H9 (cell line): ENCODE results near the gene SERPINB10. TPM values are rescaled to one million over a fixed set of nuclear protein-coding genes. Genes with fewer than 3 reads are reported as not detected.

ENCODE experiments used
- DNase-seq: peaks from one replicate; pipeline ENCODE4 v3.0.0-alpha.2; 2017
- H2AFZ ChIP-seq: one replicate; pipeline ENCODE4 v1.6.1; 2013; ENCODE audit warnings: mild to moderate bottlenecking, low read length, control low read depth, moderate library complexity
- H2AK5ac ChIP-seq: 2 replicates; pipeline ENCODE4 v1.6.1; 2013; ENCODE audit warnings: low read length, control low read depth, mixed read lengths; ENCODE audit not compliant: insufficient read length
- H2BK120ac ChIP-seq: one replicate; pipeline ENCODE4 v1.6.1; 2013; ENCODE audit warnings: low read depth, mild to moderate bottlenecking, low read length, control low read depth, inconsistent platforms; ENCODE audit not compliant: poor library complexity, severe bottlenecking
- H2BK12ac ChIP-seq: 2 replicates; pipeline ENCODE4 v1.6.1; 2013; ENCODE audit warnings: low read length, control low read depth, mixed read lengths, low read depth; ENCODE audit not compliant: insufficient read length
- H2BK15ac ChIP-seq: 2 replicates; pipeline ENCODE4 v1.6.1; 2013; ENCODE audit warnings: low read depth, low read length, control low read depth
- H2BK20ac ChIP-seq: one replicate; pipeline ENCODE4 v1.6.1; 2013; ENCODE audit warnings: low read depth, mild to moderate bottlenecking, low read length, control low read depth, inconsistent platforms; ENCODE audit not compliant: poor library complexity, severe bottlenecking
- H2BK5ac ChIP-seq: 2 replicates; pipeline ENCODE4 v1.6.1; 2013; ENCODE audit warnings: low read length, control low read depth, mixed read lengths; ENCODE audit not compliant: insufficient read length
- H3K14ac ChIP-seq: 2 replicates; pipeline ENCODE4 v1.6.1; 2013; ENCODE audit warnings: low read length, control low read depth; ENCODE audit not compliant: insufficient read depth
- H3K18ac ChIP-seq: 2 replicates; pipeline ENCODE4 v1.6.1; 2013; ENCODE audit warnings: low read depth, mild to moderate bottlenecking, mixed read lengths, low read length, control low read depth; ENCODE audit not compliant: insufficient read length
- H3K23ac ChIP-seq: 2 replicates; pipeline ENCODE4 v1.6.1; 2013; ENCODE audit warnings: low read length, control low read depth, mixed read lengths, low read depth; ENCODE audit not compliant: insufficient read length
- H3K23me2 ChIP-seq: 2 replicates; pipeline ENCODE4 v1.6.1; 2013; ENCODE audit warnings: low read depth, mild to moderate bottlenecking, mixed read lengths, low read length, control low read depth; ENCODE audit not compliant: insufficient read length, poor library complexity, severe bottlenecking
- H3K27ac ChIP-seq: 2 replicates; pipeline ENCODE4 v1.5.1; 2013; ENCODE audit warnings: low read length, control low read depth, mixed read lengths, low read depth; ENCODE audit not compliant: insufficient read length
- H3K27me3 ChIP-seq: 2 replicates; pipeline ENCODE4 v1.6.1; 2013; ENCODE audit warnings: low read length, control low read depth, inconsistent platforms; ENCODE audit not compliant: insufficient read depth
- H3K4ac ChIP-seq: 2 replicates; pipeline ENCODE4 v1.6.1; 2013; ENCODE audit warnings: low read depth, mild to moderate bottlenecking, control low read depth, inconsistent platforms, low read length, moderate library complexity
- H3K4me1 ChIP-seq: 2 replicates; pipeline ENCODE4 v1.6.1; 2013; ENCODE audit warnings: low read length, control low read depth, inconsistent platforms; ENCODE audit not compliant: insufficient read depth
- H3K4me2 ChIP-seq: 2 replicates; pipeline ENCODE4 v1.6.1; 2013; ENCODE audit warnings: low read length, control low read depth, mixed read lengths; ENCODE audit not compliant: insufficient read length, insufficient read depth
- H3K56ac ChIP-seq: 2 replicates; pipeline ENCODE4 v1.6.1; 2013; ENCODE audit warnings: low read depth, mild to moderate bottlenecking, mixed read lengths, low read length, control low read depth; ENCODE audit not compliant: insufficient read length
- H3K79me1 ChIP-seq: 2 replicates; pipeline ENCODE4 v1.6.1; 2013; ENCODE audit warnings: low read depth, mild to moderate bottlenecking, moderate library complexity, low read length, control low read depth, inconsistent platforms; ENCODE audit not compliant: insufficient read depth, poor library complexity, severe bottlenecking
- H3K79me2 ChIP-seq: 2 replicates; pipeline ENCODE4 v1.6.1; 2013; ENCODE audit warnings: low read length, control low read depth, inconsistent platforms; ENCODE audit not compliant: insufficient read depth
- H3K9ac ChIP-seq: 2 replicates; pipeline ENCODE4 v1.6.1; 2013; ENCODE audit warnings: low read length, control low read depth, mixed read lengths; ENCODE audit not compliant: insufficient read length; ENCODE audit errors: extremely low read depth
- H3K9me3 ChIP-seq: one replicate; pipeline ENCODE4 v1.6.1; 2013; ENCODE audit warnings: low read depth, low read length, inconsistent platforms; ENCODE audit not compliant: control insufficient read depth
- H3T11ph ChIP-seq: one replicate; pipeline ENCODE4 v1.6.1; 2013; ENCODE audit warnings: mild to moderate bottlenecking, low read length, control low read depth, inconsistent platforms
- H4K20me1 ChIP-seq: one replicate; pipeline ENCODE4 v1.6.1; 2013; ENCODE audit not compliant: control insufficient read depth, insufficient read length, insufficient read depth
- H4K5ac ChIP-seq: 2 replicates; pipeline ENCODE4 v1.6.1; 2013; ENCODE audit warnings: low read depth, mild to moderate bottlenecking, mixed read lengths, low read length, control low read depth; ENCODE audit not compliant: insufficient read length
- H4K8ac ChIP-seq: replicated peaks from 2 replicates; pipeline ENCODE4 v1.6.1; 2013; ENCODE audit warnings: low read length, control low read depth, mixed read lengths, low read depth; ENCODE audit not compliant: insufficient read length
- H4K91ac ChIP-seq: 2 replicates; pipeline ENCODE4 v1.6.1; 2013; ENCODE audit warnings: low read depth, mild to moderate bottlenecking, moderate library complexity, mixed read lengths, low read length, control low read depth; ENCODE audit not compliant: insufficient read length
- H3K27ac Mint-ChIP-seq, 3 experiments: 2 replicates in 2 of 3; 3 replicates in 1 of 3; pipeline ENCODE4 v1.8.0; 2020 to 2021; ENCODE audit warnings: mixed read lengths in 3 of 3, mild to moderate bottlenecking in 1 of 3, moderate library complexity in 1 of 3
- H3K27me3 Mint-ChIP-seq: 2 replicates; pipeline ENCODE4 v1.8.0; 2021; ENCODE audit warnings: low read depth, mild to moderate bottlenecking, moderate library complexity, mixed read lengths
- H3K36me3 Mint-ChIP-seq, 3 experiments: 2 replicates in 2 of 3; 3 replicates in 1 of 3; pipeline ENCODE4 v1.8.0; 2020 to 2021; ENCODE audit warnings: low read depth in 3 of 3, mixed read lengths in 3 of 3; ENCODE audit not compliant: insufficient read depth in 1 of 3
- H3K4me1 Mint-ChIP-seq, 2 experiments: 2 replicates each; pipeline ENCODE4 v1.8.0; 2020; ENCODE audit warnings: mixed read lengths in 2 of 2
- H3K4me3 Mint-ChIP-seq, 2 experiments: 2 replicates in 1 of 2; 3 replicates in 1 of 2; pipeline ENCODE4 v1.8.0; 2020 to 2021; ENCODE audit warnings: mild to moderate bottlenecking in 2 of 2, mixed read lengths in 2 of 2, moderate library complexity in 1 of 2
- H3K9me3 Mint-ChIP-seq, 2 experiments: 2 replicates in 1 of 2; 3 replicates in 1 of 2; pipeline ENCODE4 v1.8.0; 2020; ENCODE audit warnings: mild to moderate bottlenecking in 2 of 2, mixed read lengths in 2 of 2, moderate library complexity in 1 of 2
- WGBS: extraction: QIAGEN DNeasy Blood & Tissue Kit; methylation state at CpG from one replicate; pipeline ENCODE4 v1.1.7; 2013; ENCODE audit warnings: missing lambda C conversion rate, low lambda C conversion rate, mixed read lengths; ENCODE audit not compliant: insufficient read length; ENCODE audit errors: extremely low coverage; 5-methylcytosine and 5-hydroxymethylcytosine counted together
- total RNA-seq: library from RNA; stranded (reverse); gene quantifications from 2 replicates; pipeline ENCODE4 v1.2.1, GENCODE V29; 2021
- TF ChIP-seq, protein P1 (sequence below): fragments of 200-600 bp; sonication (generic); conservative IDR thresholded peaks from 3 replicates; pipeline ENCODE4 v1.8.0; 2021; ENCODE audit warnings: antibody characterized with exemption, mild to moderate bottlenecking

SERPINB10 gene
- total RNA-seq, 1 experiment from 2014 or later = not detected

DNA sequence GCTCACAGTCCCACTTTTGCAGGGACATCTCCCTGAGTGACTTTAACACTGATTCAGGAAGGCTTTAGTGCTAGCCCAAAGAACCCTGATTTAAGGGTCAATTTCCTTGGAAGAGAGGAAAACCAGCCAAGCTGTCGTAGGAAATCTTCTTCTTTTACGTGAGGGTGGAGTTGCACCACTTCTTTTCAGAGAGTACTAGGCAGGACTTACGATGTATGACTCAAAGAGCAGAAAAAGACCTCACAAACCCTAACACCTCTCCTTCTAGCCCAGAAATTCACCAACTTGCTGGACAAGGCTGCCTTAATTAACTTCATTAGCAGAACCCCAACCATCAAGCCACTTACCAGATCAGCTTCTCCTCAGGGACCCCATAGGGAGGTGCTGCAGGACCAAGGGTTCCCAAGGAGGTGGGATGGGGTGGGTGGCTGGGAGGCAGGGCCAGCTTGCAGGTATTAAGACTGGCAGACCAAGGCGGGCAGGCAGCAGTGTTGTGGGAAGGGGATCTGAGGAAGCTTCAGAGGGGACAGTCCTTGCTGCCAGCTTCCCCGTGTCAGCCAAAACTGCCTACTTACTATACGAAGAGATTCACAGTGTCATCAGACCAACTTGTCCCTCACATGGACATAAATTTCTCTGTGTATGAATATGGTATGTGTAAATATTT is 13.5 kb upstream of the SERPINB10 start:
- H3T11ph ChIP-seq = no peak overlapping the region

More for the DNA sequence above, 13.5 kb upstream of the SERPINB10 start:
- Histone ChIP-seq H2BK120ac (no peak overlapping the region), H3K79me2 (no peaks in the 10 kb centered on the region), H2BK12ac (no peak overlapping the region), H4K5ac (no peak overlapping the region), H3K4me1 (no peaks in the 10 kb centered on the region), H3K27me3 (no peaks in the 10 kb centered on the region), H3K56ac (no peak overlapping the region), H2AFZ (no peak overlapping the region), H4K20me1 (no peaks in the 10 kb centered on the region), H3K4me2 (no peak overlapping the region), H3K18ac (no peak overlapping the region), H3K14ac (no peak overlapping the region), H3K9ac (no peak overlapping the region), H3K4ac (no peak overlapping the region), H2BK5ac (no peak overlapping the region), H4K91ac (no peak overlapping the region), H3K27ac (no peak overlapping the region), H3K23me2 (no peaks in the 10 kb centered on the region), H4K8ac (no peak overlapping the region), H2BK15ac (no peak overlapping the region), H2BK20ac (no peak overlapping the region), H3K79me1 (no peaks in the 10 kb centered on the region), H2AK5ac (no peak overlapping the region), H3K9me3 (no peaks in the 10 kb centered on the region), H3K23ac (no peak overlapping the region)
- TF ChIP-seq, protein P1, sequence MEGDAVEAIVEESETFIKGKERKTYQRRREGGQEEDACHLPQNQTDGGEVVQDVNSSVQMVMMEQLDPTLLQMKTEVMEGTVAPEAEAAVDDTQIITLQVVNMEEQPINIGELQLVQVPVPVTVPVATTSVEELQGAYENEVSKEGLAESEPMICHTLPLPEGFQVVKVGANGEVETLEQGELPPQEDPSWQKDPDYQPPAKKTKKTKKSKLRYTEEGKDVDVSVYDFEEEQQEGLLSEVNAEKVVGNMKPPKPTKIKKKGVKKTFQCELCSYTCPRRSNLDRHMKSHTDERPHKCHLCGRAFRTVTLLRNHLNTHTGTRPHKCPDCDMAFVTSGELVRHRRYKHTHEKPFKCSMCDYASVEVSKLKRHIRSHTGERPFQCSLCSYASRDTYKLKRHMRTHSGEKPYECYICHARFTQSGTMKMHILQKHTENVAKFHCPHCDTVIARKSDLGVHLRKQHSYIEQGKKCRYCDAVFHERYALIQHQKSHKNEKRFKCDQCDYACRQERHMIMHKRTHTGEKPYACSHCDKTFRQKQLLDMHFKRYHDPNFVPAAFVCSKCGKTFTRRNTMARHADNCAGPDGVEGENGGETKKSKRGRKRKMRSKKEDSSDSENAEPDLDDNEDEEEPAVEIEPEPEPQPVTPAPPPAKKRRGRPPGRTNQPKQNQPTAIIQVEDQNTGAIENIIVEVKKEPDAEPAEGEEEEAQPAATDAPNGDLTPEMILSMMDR = no peak
- DNase-seq = no peak
- Mint-ChIP-seq H3K4me3 (no peak overlapping the region), H3K27me3 (no peaks in the 10 kb centered on the region; the same call in 1 of the 2 replicates), H3K4me1 (no peaks in the 10 kb centered on the region), H3K27ac (no peak overlapping the region), H3K9me3 (no peaks in the 10 kb centered on the region; a peak in 1 of 5 replicates), H3K36me3 (no peaks in the 10 kb centered on the region; a peak in 1 of 7 replicates)
- WGBS = no CpG with 5 or more reads among the region's 6 CpGs
